Measurements from ENCODE around the gene SLC38A5.

- TF ChIP-seq CTCF (IDR thresholded peaks at IDR 0.05 in 4 of 5, conservative IDR thresholded peaks at IDR 0.05 in 1 of 5) (no peak), POLR2A (IDR thresholded peaks at IDR 0.05) (no peak)
Measured at GRCh38 chrX:48458711-48459110, 11.3 kb downstream of the SLC38A5 start.

Data from gastrocnemius medialis (tissue), 4 donors.